Measurements from ENCODE around the gene ARHGEF4.

The ARHGEF4 gene

GRCh38 chr2:131005216-131005935, 168.7 kb downstream of the ARHGEF4 start:
- no peaks in the 10 kb centered on the region for H3K9me3 ChIP-seq (ENCODE audit: control insufficient read depth, insufficient read depth, low read length)
- H3K9ac ChIP-seq (ENCODE audit: low read depth, low read length) = no peak overlapping the region
- no peak overlapping the region for H3K4me3 ChIP-seq (ENCODE audit: low read depth, low read length)
- H3K36me3 ChIP-seq (ENCODE audit: control insufficient read depth, insufficient read depth, low read length) = no peaks in the 10 kb centered on the region
- no peaks in the 10 kb centered on the region for H3K27me3 ChIP-seq (ENCODE audit: control insufficient read depth, insufficient read depth, low read length)
- H3K4me1 ChIP-seq (ENCODE audit: control insufficient read depth, insufficient read depth, low read length) = peaks cover 2% of the 10 kb centered on the region

DNA sequence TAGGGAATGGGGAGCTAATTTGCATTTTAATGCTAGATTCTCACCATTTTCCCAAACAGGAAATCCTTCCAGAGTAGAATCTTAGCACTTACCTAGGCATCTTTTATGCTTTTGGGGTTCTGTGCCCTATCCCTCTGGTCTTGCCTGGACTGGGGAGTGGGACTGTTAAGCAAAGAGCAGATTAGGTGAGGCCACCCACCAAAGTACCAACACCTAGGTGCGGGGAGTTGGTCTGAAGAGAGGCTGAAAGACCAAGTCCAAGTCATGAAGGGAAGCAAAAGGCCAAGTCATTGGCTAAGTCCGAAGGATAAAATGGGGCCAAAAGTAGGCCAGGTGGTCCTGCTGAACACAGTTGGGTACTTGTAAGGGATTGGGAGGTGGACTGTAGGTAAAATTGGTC, 169.8 kb downstream of the ARHGEF4 start:
- no peak overlapping the region for H3K4me3 ChIP-seq (ENCODE audit: low read depth, low read length)
- no peaks in the 10 kb centered on the region for H3K36me3 ChIP-seq (ENCODE audit: control insufficient read depth, insufficient read depth, low read length)

DNA sequence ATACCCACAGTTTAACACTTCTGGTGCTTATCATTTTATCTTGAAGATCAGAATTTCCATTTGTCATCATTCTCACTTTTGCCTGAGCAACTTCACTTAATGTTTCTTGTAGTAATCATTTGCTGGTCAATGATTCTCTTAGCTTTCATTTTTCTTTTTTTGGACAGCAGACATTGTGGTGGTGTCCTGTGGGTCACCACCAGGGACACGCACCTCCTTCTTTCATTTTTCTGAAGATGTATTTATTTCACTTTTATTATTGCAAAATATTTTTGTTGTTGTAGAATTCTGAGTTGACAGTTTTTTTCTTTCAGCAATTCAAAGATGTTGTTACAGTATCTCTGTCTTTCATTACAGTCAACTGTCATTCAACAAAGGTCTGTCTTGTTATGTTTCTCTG, 172.3 kb downstream of the ARHGEF4 start:
- Histone ChIP-seq H3K4me1 (ENCODE audit: control insufficient read depth, insufficient read depth, low read length) (peaks cover 2% of the 10 kb centered on the region), H3K9ac (ENCODE audit: low read depth, low read length) (no peak overlapping the region), H3K4me3 (ENCODE audit: low read depth, low read length) (no peak overlapping the region), H3K36me3 (ENCODE audit: control insufficient read depth, insufficient read depth, low read length) (no peaks in the 10 kb centered on the region), H3K27me3 (ENCODE audit: control insufficient read depth, insufficient read depth, low read length) (no peaks in the 10 kb centered on the region), H3K9me3 (ENCODE audit: control insufficient read depth, insufficient read depth, low read length) (no peaks in the 10 kb centered on the region)

More for the DNA sequence above, 169.8 kb downstream of the ARHGEF4 start:
- H3K27me3 ChIP-seq (ENCODE audit: control insufficient read depth, insufficient read depth, low read length) = no peaks in the 10 kb centered on the region
- peaks cover 2% of the 10 kb centered on the region for H3K4me1 ChIP-seq (ENCODE audit: control insufficient read depth, insufficient read depth, low read length)
- no peak overlapping the region for H3K9ac ChIP-seq (ENCODE audit: low read depth, low read length)
- H3K9me3 ChIP-seq (ENCODE audit: control insufficient read depth, insufficient read depth, low read length) = no peaks in the 10 kb centered on the region

DNA sequence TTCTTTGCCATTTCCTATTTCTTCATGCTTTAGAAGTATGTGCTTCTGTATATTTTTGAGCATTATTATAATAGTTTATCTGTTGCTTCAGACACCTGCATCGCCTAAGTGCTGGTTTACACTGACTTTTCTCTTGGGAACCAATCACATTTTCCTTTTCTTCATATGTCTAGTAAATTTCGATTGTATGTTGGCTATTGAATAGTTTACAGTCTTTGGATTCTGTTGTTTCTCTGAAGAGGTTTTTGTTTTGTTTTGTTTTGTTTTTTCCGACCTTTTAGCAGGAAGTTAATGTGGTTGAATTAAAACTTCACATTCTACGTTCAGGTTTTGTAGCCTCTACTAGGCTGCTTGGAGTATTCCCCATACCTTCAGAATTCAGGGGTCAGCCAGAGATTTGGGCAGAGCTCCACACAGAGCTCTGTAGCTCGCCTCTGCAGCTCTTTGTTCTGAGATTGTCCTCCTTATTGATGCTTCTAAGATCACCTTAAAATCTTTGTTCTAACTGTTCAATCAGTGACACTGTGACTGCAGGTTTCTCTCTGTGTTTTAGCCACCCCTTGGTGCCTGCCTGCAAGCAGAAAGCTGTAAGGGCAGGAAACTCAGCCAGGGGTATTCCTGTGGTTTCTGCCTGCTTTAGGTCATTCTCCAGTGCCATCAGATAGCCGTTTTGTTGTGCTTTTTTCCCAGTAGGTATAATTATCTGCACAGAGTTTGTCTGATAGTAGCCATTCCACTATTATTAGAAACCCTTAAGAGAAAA, 173.2 kb downstream of the ARHGEF4 start:
- no peaks in the 10 kb centered on the region for H3K9me3 ChIP-seq (ENCODE audit: control insufficient read depth, insufficient read depth, low read length)
- H3K36me3 ChIP-seq (ENCODE audit: control insufficient read depth, insufficient read depth, low read length) = no peaks in the 10 kb centered on the region
- H3K4me1 ChIP-seq (ENCODE audit: control insufficient read depth, insufficient read depth, low read length) = peaks cover 2% of the 10 kb centered on the region
- no peaks in the 10 kb centered on the region for H3K27me3 ChIP-seq (ENCODE audit: control insufficient read depth, insufficient read depth, low read length)
- no peak overlapping the region for H3K9ac ChIP-seq (ENCODE audit: low read depth, low read length)
- no peak overlapping the region for H3K4me3 ChIP-seq (ENCODE audit: low read depth, low read length)

DNA sequence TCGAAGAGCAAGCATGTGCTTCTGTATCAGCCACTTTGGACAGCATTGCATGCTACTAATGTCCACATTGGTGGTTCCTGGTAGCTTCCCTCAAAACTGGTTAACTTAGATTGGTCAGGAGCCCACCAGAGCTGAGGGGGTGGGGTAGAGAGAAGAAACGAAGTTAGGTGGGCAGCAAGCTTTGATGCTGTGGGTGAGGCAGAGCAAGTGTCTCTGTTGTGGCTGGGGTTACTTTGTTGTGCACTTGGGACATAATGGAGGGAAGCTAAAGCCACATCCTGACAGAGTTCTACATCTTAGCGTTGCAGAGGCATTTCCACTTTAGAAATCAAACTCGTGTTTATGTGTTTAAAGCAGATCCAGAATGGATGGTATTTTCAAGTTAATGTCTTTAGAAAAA, 173.9 kb downstream of the ARHGEF4 start:
- H3K27me3 ChIP-seq (ENCODE audit: control insufficient read depth, insufficient read depth, low read length) = no peaks in the 10 kb centered on the region
- H3K9ac ChIP-seq (ENCODE audit: low read depth, low read length) = no peak overlapping the region
- H3K4me3 ChIP-seq (ENCODE audit: low read depth, low read length) = no peak overlapping the region
- H3K36me3 ChIP-seq (ENCODE audit: control insufficient read depth, insufficient read depth, low read length) = no peaks in the 10 kb centered on the region
- H3K9me3 ChIP-seq (ENCODE audit: control insufficient read depth, insufficient read depth, low read length) = no peaks in the 10 kb centered on the region
- H3K4me1 ChIP-seq (ENCODE audit: control insufficient read depth, insufficient read depth, low read length) = peaks cover 2% of the 10 kb centered on the region

GRCh38 chr2:131011486-131011885, 174.8 kb downstream of the ARHGEF4 start:
- H3K4me3 ChIP-seq (ENCODE audit: low read depth, low read length) = no peak overlapping the region
- no peak overlapping the region for H3K9ac ChIP-seq (ENCODE audit: low read depth, low read length)
- no peaks in the 10 kb centered on the region for H3K36me3 ChIP-seq (ENCODE audit: control insufficient read depth, insufficient read depth, low read length)
- no peaks in the 10 kb centered on the region for H3K27me3 ChIP-seq (ENCODE audit: control insufficient read depth, insufficient read depth, low read length)
- H3K4me1 ChIP-seq (ENCODE audit: control insufficient read depth, insufficient read depth, low read length) = no peaks in the 10 kb centered on the region
- H3K9me3 ChIP-seq (ENCODE audit: control insufficient read depth, insufficient read depth, low read length) = no peaks in the 10 kb centered on the region

- Histone ChIP-seq H3K27me3 (ENCODE audit: control insufficient read depth, insufficient read depth, low read length) (no peaks in the 10 kb centered on the region), H3K9ac (ENCODE audit: low read depth, low read length) (no peak overlapping the region), H3K36me3 (ENCODE audit: control insufficient read depth, insufficient read depth, low read length) (no peaks in the 10 kb centered on the region), H3K4me1 (ENCODE audit: control insufficient read depth, insufficient read depth, low read length) (no peaks in the 10 kb centered on the region), H3K9me3 (ENCODE audit: control insufficient read depth, insufficient read depth, low read length) (no peaks in the 10 kb centered on the region), H3K4me3 (ENCODE audit: low read depth, low read length) (no peak overlapping the region)
Observed at GRCh38 chr2:131014141-131014540, 177.4 kb downstream of the ARHGEF4 start.

- H3K4me3 ChIP-seq (ENCODE audit: low read depth, low read length) = no peak overlapping the region
- H3K4me1 ChIP-seq (ENCODE audit: control insufficient read depth, insufficient read depth, low read length) = no peaks in the 10 kb centered on the region
- H3K9me3 ChIP-seq (ENCODE audit: control insufficient read depth, insufficient read depth, low read length) = no peaks in the 10 kb centered on the region
- H3K27me3 ChIP-seq (ENCODE audit: control insufficient read depth, insufficient read depth, low read length) = no peaks in the 10 kb centered on the region
- H3K9ac ChIP-seq (ENCODE audit: low read depth, low read length) = no peak overlapping the region
- H3K36me3 ChIP-seq (ENCODE audit: control insufficient read depth, insufficient read depth, low read length) = no peaks in the 10 kb centered on the region
Observed at GRCh38 chr2:131015764-131016163, 179.1 kb downstream of the ARHGEF4 start.

- H3K4me1 ChIP-seq (ENCODE audit: control insufficient read depth, insufficient read depth, low read length) = no peaks in the 10 kb centered on the region
- H3K9ac ChIP-seq (ENCODE audit: low read depth, low read length) = no peak overlapping the region
- H3K4me3 ChIP-seq (ENCODE audit: low read depth, low read length) = no peak overlapping the region
- H3K9me3 ChIP-seq (ENCODE audit: control insufficient read depth, insufficient read depth, low read length) = no peaks in the 10 kb centered on the region
- H3K36me3 ChIP-seq (ENCODE audit: control insufficient read depth, insufficient read depth, low read length) = no peaks in the 10 kb centered on the region
- H3K27me3 ChIP-seq (ENCODE audit: control insufficient read depth, insufficient read depth, low read length) = no peaks in the 10 kb centered on the region
Observed at GRCh38 chr2:131016826-131017741, 180.4 kb downstream of the ARHGEF4 start.

DNA sequence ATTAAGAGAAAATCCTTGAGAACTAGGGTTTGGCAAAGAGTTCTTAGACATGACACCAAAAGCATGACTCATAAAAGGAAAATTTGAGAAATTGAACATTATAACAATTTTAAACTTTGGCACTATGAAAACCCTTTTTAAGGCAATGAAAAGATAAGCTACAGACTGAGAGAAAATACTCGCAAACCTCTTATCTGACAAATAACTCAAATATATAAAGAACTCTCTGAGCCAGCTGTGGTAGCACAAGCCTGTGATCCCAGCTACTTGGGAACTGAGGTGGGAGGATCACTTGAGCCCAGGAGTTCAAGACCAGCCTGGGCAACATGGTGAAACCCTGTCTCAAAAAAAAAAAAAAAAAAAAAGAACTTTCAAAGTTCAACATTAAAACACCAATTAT, 186.0 kb downstream of the ARHGEF4 start:
- H3K36me3 ChIP-seq (ENCODE audit: control insufficient read depth, insufficient read depth, low read length) = no peaks in the 10 kb centered on the region

DNA sequence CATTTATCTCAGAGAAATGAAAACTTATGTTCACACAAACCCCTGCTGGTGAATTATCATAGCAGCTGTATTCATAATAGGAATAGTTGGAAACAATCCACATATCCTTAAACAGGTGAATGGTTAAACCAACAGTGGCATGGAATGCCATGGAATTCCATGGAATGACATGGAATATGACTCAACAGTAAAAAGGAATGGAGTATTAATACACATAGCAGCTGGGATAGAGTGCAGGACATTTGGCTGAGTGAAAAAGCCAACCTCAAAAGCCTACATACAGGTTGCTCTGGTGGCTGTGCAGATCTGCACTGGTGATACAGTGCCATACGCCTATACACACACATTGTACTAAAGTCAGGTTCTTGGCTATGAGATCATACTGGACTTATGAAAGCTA, 187.0 kb downstream of the ARHGEF4 start:
- Histone ChIP-seq H3K27me3 (ENCODE audit: control insufficient read depth, insufficient read depth, low read length) (no peaks in the 10 kb centered on the region), H3K4me3 (ENCODE audit: low read depth, low read length) (no peak overlapping the region), H3K36me3 (ENCODE audit: control insufficient read depth, insufficient read depth, low read length) (no peaks in the 10 kb centered on the region)

More for the DNA sequence above, 186.0 kb downstream of the ARHGEF4 start:
- Histone ChIP-seq H3K4me3 (ENCODE audit: low read depth, low read length) (no peak overlapping the region), H3K4me1 (ENCODE audit: control insufficient read depth, insufficient read depth, low read length) (no peaks in the 10 kb centered on the region), H3K9me3 (ENCODE audit: control insufficient read depth, insufficient read depth, low read length) (no peaks in the 10 kb centered on the region), H3K9ac (ENCODE audit: low read depth, low read length) (no peak overlapping the region), H3K27me3 (ENCODE audit: control insufficient read depth, insufficient read depth, low read length) (no peaks in the 10 kb centered on the region)

More for the DNA sequence above, 187.0 kb downstream of the ARHGEF4 start:
- no peaks in the 10 kb centered on the region for H3K9me3 ChIP-seq (ENCODE audit: control insufficient read depth, insufficient read depth, low read length)
- H3K4me1 ChIP-seq (ENCODE audit: control insufficient read depth, insufficient read depth, low read length) = no peaks in the 10 kb centered on the region
- no peak overlapping the region for H3K9ac ChIP-seq (ENCODE audit: low read depth, low read length)

All from iPS-15b (cell line).